Suppressor macrophage (primary cell): ENCODE measurements around the gene UTP18.
A peak's percentile ranks its signal among the peaks of the same experiment; 100 is the strongest.
"Not testable (repeated sequence)": the region's sequence is repeated elsewhere in the genome, so short reads cannot be mapped to it uniquely, and the experiment has no call there.

Source experiments
- DNase-seq, 4 experiments: peaks; one replicate each; pipeline ENCODE4 v3.0.0-alpha.2; 2020 to 2022
- total RNA-seq, 17 experiments: gene quantifications; one replicate each; lab custom pipeline; 2026; ENCODE audit warnings: mixed read lengths in 6 of 17, inconsistent platforms in 3 of 17; lab: John Stamatoyannopoulos, UW

UTP18 gene
- total RNA-seq = 18.6 to 93.7 (median 63.0) reads per million in 17 experiments

DNA sequence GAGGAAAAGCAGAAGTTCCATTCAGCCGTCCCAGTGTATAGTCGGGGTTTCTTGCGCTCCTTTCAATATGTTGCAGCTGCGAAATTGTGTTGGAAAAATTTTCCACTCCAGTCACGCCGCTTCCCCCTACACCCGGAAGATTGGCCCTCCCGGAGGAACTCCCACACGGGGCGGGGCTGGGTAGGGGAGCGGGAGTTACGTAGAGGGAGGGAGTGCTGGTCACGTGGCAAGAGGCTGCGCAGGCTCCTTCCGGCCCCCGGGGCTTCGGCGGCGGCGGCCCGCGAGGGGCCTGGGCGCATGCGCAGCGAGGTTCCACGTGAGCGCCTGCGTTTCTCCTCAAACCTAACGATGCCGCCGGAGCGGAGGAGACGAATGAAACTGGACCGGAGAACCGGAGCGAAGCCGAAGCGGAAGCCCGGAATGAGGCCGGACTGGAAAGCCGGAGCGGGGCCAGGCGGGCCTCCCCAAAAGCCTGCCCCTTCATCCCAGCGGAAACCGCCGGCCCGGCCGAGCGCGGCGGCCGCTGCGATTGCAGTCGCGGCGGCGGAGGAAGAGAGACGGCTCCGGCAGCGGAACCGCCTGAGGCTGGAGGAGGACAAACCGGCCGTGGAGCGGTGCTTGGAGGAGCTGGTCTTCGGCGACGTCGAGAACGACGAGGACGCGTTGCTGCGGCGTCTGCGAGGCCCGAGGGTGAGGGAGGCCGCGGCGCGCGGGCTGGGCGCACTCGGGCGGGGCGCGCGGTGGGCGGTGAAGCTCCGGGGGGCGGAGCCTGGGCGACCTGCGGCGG, at the start of gene UTP18:
Gene UTP18 (plus strand): TSS at position 310 of the 787 bp plus-strand sequence. CDS start 39 bp downstream, at position 349.
- DNase-seq = peak; percentile 98 to 100 (median 98)

DNA sequence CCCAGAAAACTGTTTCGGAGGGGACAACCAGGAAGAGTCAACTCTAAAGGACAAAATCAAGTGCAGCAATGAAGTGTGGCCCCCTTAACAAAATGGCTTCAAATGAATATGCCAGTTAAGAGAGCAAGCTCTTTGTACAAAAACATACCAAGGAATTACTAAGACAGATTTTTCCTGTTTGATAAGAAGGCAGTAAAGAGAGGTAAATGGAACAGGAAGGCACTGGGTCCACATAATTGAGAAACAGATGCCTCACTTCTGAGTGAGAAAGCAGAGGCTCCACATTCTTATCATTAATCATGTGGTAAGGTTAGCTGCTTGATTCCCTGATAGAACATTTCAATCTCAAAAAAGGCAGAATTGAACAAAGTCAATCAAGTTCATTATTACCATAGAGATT, 45.4 kb upstream of the UTP18 start:
- DNase-seq = no peak

DNA sequence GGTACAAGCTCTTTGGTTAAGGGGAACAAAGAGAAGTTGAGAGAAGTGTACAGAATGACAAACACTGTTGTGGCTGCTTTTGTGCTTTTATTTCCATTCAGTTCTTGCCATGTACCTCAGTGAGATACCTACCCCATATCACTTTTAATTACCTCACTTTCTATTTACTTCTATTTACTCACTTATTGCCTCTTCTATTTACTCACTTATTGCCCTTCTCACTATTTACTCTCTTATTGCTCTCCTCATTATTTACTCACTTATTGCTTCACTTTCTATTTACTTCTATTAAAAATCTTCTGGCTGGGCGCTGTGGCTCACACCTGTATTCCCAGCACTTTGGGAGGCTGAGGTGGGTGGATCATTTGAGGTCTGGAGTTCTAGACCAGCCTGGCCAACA, 42.4 kb upstream of the UTP18 start:
- no peak for DNase-seq

DNA sequence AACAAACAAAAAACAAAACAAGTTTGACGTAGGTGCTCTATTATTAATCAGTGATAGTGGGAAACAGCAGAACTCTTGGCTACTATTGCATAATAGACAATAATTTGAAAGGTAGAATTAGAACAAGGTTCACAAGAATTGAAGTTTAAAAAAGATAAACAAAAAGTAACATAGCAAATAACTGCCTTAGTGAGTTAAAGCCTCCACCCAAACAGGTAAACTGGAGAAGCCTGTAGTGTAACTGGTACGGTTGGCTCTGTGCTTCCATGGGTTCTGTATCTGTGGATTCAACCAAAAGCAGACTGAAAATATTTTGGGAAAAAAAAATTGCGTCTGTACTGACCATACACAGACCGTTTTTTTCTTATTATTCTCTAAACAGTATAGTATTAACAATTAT, 39.0 kb upstream of the UTP18 start:
- DNase-seq = no peak

DNA sequence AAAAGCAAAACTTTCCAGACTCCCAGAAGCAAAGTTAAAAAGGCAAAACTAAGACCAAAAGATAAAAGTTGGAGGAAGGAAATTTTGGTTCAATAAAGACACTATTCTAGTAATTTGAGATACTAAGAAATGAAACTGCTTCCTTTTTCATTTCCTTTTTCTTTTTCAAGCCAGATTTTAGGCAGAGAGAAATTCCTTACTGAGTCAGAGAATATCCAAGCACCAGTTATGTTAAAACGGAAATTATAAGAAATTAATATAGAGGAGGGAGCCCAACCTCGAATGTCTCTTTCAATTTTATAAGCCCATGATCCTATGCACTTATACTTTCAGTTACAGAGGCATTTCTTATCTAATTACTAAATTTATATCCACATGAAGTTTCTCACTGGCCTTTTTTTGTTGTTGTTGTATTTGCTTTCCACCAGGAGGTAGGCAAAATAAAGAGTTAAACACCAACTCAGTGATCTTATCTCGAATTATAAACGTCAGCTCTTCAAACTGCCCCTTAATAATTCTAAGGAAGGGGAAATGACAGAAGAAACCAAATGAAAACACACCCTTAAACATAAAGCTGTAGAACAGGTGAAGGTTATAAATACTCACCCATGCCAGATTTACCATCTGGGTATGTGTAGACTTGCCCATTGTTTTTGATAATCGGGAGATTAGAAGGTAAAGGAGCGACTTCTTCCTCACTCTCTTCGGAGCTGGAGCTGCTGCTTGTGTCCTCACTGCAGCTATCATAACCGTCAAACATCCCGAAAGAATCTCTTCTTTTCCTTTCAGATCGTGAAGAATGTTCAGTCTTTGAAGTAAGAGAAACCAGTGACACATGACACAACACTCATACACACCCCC, 35.7 kb upstream of the UTP18 start:
- peak in 1 of 4 experiments; percentile 22 for DNase-seq

DNA sequence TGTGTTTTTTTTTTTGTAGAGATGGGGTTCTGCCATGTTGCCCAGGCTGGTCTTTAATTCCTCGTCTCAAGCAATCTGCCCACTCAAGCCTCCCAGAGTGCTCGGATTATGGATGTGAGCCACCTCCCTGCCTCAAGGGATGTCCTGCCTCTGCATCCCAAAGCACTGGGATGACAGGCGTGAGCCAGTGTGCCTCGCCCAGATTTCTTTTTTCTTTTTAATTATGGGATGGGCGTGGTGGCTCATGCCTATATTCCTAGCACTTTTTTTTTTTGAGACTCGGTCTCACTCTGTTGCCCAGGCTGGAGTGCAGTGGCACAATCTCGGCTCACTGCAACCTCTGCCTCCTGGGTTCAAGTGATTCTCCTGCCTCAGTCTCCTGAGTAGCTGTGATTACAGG, 34.8 kb upstream of the UTP18 start:
- not testable (repeated sequence) for DNase-seq

DNA sequence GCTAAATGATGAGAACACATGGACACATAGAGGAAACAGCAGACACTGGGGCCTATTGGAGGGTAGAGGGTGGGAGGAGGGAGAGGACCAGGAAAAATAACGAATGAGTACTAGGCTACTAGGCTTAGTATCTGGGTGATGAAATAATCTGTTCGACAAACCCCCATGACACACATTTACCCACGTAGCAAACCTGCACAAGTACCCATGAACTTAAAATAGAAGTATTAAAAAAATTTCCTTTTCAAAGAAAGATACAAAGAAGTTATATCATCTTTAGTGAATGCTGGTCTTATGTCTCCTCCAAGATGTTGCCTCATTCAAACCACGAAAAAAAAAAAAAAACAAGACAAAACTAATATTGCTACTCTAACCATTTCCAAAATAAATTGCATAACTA, 32.2 kb upstream of the UTP18 start:
- peak in 3 of 4 experiments; percentile 17 to 39 (median 32) for DNase-seq

DNA sequence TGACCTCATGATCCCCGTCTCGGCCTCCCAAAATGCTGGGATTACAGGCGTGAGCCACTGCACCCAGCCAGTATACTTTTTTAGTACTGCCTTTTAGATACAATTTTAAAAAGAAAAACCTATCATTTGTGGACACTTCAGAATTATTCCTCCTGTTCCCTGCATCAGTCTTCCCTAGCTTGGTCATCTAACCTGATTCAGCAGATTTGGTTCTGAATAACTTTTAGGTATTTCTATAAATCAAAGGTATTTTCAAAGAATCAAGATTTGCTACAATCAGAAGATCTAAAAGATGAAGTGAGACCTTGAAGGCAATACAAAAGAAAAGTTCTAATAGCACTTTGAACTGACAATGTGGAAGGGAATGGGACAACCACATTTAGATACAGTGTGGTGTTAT, 30.5 kb upstream of the UTP18 start:
- no peak for DNase-seq

DNA sequence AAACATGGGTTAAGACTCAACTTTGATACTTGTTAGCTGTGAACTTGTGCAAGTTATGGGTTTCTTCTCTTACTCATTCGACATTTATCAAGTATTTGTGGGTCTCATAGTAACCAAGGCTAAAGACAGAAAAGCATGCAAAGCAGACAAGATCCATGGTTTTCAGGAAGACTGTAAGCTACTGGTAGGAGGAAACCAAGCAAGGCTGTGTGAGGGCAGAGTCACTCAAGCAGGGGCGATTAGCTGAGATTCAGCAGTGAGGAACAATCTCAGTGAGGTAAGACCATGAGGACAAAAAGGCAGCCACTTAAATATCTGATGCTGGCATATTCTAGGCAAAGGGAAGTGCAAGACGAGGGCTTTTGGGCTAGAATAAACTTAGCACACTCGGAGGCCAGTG, 30.0 kb upstream of the UTP18 start:
- peak; percentile 19 to 54 (median 40) for DNase-seq

DNA sequence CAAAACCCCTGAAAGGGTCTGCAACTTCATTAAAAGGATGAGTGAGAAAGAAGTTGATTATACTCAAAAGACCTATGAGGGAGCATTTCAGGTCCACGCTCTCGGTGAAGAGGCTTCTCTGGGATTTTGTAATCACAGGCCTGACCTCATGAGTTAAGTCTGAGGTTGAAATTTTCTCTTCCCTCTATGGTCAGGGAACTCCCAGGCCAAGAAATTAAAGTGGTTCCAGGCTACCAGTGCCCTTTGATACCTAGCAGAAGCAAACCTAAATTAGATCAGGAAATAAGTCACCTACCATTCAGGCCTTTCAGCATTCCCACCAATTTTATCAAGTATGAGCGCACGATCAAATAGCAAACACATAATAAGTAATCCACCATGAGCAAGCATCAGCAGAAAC, 28.3 kb upstream of the UTP18 start:
- peak; percentile 23 to 60 (median 44) for DNase-seq

DNA sequence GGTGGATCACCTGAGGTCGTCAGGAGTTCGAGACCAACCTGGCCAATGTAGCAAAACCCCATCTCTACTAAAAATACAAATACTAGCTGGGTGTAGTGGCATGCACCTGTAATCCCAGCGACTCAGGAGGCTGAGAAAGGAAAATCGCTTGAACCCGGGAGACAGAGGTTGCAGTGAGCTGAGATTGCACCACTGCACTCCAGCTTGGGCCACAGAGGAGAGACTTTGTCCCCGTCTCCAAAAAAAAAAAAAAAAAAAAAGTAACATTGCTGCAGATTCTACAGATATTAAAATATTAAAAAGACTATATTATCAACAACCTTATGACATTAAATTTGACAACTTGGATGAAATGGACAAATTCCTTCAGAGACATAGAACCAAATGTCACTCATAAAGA, 26.2 kb upstream of the UTP18 start:
- DNase-seq = no peak

DNA sequence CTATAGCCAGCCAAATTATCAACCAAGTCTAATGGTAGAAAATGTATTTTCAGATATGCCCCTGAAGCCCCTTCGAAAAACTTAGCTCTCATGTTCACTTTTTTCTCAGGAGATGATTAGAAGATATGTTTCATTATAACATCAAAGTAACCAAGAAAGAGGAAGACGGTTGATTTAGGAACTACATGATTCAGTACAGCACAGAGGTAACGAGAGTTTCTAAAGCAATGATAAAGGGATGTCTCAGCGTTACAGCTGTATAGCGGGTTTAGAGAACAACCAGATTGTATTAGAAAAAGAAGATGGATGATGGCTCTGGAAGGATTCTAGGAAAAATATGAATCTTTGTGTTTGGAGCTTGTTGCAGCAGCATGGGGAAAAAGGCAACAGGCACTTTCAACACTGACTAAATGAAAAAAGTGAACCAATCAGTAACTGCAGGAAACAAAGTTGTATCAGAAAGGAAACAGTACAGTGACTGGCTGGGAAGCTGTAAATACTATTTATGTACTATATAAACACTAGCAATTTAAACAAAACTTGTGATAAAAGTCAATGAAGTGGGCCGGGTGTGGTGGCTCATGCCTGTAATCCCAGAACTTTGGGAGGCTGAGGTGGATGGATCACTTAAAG, 22.0 kb upstream of the UTP18 start:
- DNase-seq = peak in 2 of 4 experiments; percentile 46 to 49

DNA sequence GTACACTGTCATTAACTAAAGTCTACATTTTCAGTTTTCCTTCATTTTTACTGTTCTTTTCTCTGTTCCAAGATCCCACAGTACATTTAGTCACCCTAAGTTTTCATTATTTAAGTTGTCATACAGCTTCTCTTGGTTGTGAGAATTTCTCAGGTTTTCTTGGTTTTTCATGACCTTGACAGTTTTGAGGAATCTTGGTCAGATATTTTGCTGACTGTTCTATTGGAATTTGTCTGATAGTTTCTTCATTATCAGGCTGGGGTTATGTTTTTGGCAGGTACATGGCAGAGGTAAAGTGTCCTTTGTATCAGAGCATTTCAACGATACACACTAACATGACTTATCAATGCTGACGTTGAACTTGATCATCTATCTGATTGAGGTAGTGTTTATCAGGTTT, 20.1 kb upstream of the UTP18 start:
- no peak for DNase-seq

DNA sequence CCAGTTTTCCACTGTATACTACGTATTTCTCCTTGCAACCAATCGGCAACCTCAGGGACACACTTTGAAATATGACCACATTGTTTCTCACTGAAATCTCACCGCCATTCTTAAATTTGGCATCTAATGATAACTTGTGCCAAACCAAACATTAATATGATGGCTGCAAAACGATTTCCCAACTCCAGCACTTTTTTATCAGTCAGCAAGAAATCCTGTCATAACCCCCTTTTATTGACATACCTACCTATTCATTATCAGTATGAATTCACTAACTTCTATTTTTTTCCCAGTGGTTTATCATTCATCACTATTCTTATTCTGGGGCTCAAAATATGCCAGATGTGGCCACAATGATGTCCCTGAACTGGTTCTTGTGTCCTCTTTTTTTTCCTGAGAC, 16.3 kb upstream of the UTP18 start:
- no peak for DNase-seq

DNA sequence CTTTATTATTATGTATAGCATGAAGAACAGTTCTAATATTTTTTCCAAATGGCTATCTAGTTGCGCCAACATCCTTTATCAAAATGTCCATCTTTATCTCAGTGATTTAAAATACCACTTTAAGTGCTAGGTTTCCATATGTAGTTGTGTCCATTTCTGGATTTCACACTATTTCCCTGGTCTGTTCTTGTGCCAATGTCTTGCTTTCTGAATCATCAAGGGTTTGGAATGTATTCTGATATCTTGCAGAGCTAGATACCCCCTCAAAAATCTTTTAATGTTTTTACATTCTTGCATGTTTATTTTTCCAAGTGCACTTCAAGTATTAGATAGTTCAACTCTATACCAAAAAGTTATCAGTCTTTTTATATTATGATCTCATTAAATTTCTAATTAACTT, 14.8 kb upstream of the UTP18 start:
- DNase-seq = no peak

DNA sequence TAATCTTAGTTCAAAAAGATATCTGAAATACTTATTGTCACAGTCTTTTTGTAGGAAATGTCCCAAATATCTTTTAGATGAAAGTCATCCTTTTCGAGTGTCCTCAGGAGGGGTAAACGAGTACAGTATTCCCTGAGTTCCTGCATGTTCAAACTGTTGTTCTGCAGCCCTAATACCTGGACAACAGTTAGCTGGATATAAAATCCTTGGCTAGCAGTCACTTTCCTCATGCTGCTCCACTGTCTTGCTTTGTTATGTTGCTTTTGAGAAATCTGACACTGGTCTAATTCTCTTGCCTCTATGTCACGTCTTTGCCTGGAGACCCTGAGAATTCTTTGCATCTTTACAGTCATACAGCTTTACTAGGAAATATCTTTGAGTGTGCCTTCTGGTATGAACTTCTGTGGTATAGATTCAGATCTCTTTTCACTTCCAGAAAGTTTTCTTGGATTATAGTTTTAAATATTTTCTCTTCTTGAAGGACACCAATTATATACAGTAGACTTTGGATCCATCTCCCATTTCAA, 10.0 kb upstream of the UTP18 start:
- DNase-seq = no peak

DNA sequence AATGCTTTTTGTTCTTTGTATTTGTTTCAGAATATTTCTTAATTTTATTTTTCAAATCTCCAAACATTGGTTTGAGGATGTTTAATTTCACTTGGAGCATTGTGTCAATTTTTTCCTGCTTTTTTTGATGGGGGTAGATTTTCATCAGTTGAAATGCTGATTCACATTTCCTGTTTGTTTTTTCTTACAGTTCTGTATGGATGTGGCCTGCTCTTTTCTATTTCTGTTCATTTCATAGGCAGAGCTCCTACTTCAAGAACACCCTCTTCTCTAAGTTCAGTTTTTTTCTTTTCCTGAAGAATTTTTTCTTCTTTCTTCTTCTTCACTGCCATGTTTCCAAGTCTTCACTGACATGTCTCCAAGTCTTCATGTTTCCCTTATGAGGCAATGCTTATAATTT, 9.3 kb upstream of the UTP18 start:
- DNase-seq = no peak

DNA sequence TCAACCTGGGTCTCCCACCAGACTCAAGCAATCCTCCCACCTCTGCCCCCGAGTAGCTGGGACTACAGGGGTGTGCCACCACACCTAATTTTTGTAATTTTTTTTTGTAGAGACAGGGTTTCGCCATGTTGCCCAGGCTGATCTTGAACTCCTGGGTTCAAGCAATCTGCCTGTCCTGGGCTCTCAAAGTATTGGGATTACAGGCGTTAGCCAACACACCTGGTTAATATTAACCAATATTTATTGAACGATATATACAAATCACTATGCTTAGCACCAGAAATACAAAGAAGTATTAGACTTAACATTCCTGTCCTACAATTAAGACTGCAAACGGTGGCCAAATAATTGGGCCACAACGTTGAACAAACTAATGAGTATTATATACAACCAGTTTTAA, 4.7 kb upstream of the UTP18 start:
- DNase-seq = no peak

DNA sequence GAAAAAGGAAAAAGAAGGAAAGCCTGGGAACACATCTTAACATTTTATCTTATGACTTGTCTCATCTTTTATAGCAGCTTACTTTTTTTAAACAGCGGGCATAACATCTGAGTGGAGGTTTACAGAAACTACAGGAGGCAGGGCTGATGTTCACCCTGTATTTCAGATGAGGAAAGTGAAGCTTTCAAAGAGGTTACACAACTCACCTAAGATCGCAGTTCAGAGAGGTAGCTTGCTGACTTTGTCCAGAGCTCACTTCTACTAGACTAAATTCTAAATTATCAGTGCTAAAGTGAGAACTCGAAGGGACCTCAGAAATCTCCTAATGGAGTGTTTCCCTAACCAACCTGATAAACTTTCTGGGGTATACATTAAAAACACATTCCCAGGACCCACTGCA, 4.2 kb upstream of the UTP18 start:
- no peak for DNase-seq

DNA sequence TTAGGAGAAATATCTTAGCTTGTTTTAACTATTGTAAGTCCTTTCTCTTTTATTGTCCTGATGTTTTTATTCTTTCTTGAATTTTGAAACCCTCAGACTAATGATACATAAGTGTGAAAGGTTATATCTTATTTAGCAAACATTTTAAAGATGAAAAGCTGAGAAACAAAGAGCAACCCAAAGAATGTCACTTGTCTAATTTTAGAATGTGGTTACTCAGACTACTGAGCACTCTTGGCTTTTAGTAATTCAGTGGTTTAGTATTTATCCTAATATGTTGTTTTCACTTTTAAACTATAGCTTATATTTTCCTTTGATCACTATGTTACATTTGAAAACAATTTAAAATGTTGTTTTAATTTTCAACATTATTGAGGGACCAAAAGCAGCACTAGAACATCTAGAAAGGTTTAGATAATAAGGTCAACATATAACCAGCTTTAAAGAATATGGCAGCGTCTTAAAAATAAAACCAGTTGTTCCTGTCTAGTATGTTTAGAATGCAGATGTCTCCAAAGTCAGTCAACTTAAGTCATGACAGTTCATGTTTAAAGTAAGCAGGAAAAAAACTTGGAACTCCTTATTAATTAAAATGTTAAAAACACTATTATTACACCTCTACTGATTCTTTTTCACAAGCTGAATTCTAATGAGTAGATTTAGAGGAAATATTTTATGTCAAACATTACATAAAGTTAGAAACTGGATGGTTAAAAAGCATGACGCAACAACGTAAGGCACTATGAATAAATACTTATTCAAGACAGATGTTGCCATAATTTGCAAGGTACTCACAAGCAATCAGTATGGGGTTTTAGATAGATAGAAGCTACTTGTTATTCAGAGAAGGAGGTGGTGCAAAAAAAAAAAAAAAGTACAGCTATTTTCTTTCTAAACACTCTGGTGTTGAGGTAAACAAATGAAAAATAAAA, 2.9 kb upstream of the UTP18 start:
- peak in 1 of 4 experiments; percentile 11 for DNase-seq

DNA sequence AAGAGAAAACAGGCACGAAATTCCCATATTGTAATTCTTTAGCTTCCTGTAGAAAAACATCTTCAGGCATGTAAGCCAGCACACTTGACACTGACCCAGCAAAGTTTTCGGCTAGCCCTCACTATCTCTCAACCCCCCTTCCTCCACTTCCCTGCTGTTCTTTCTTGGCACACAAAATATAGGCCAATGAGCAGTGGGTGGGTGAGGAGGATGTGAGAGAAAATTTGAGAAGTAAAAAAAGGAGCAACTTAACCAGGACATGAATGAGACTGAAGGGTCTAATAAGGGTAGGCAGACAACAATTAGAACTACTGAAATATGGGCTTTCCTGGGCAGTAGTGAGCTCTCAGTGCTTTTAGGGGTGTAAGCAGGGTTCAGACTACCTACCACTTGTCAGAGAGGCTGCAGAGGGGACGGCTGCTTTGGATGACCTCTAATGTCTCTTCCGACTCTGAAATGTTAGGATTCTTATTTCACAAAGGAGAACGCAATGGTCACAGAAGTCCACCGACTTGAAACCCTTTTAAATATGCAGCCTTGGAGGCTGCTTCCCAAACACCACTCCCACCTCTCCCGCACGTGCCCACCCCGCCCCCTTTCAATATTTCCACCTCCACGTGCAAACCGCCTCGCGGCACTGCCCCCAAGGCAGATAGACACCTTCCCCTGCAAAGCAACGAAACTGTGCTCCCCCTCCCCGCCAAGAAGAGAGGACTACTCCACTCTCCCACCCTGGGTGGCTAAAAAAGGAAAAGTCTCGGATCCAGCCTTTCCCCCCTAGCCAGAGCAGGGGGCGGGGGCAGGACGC, 1.4 kb upstream of the UTP18 start:
- DNase-seq = peak; percentile 55 to 82 (median 74)
